Fibroblast of lung (primary cell): ENCODE results near the gene MRFAP1L1. TPM values are rescaled to one million over a fixed set of nuclear protein-coding genes. Genes with fewer than 3 reads are reported as not detected.

Source experiments
- DNase-seq, 2 donors: peaks; one replicate each; pipeline versions ENCODE4 v3.0.0 to v3.0.0-alpha.2; 2010; ENCODE audit warnings: low read depth in 2 of 2
- H2AFZ ChIP-seq: 2 replicates; pipeline ENCODE4 v1.5.1; 2012; ENCODE audit warnings: low read length, control low read depth, inconsistent platforms
- H3K27ac ChIP-seq: 2 replicates; pipeline ENCODE4 v1.5.1; 2011; ENCODE audit warnings: low read length, control low read depth; ENCODE audit not compliant: insufficient read depth
- H3K27me3 ChIP-seq: 2 replicates; pipeline ENCODE4 v1.5.1; 2011; ENCODE audit warnings: mild to moderate bottlenecking, low read length; ENCODE audit not compliant: control insufficient read depth, insufficient read depth
- H3K36me3 ChIP-seq: 2 replicates; pipeline ENCODE4 v1.5.1; 2011; ENCODE audit warnings: low read length; ENCODE audit not compliant: control insufficient read depth, insufficient read depth
- H3K4me1 ChIP-seq: 2 replicates; pipeline ENCODE4 v1.5.1; 2011; ENCODE audit warnings: low read length; ENCODE audit not compliant: control insufficient read depth, insufficient read depth; ENCODE audit errors: extremely low read depth
- H3K4me2 ChIP-seq: 2 replicates; pipeline ENCODE4 v1.5.1; 2011; ENCODE audit warnings: low read length, control low read depth; ENCODE audit not compliant: insufficient read depth; ENCODE audit errors: extremely low read depth
- H3K4me3 ChIP-seq, 4 experiments: fragments of 200-600 bp in 1 of 4; sonication (generic) in 1 of 4; replicated peaks in 1 of 4; 2 replicates each; pipeline ENCODE4 v1.5.1; 2011 to 2016; ENCODE audit warnings: low read length in 4 of 4, low read depth in 3 of 4, mild to moderate bottlenecking in 3 of 4, control low read depth in 2 of 4, inconsistent platforms in 1 of 4, mixed read lengths in 1 of 4; ENCODE audit not compliant: insufficient read depth in 1 of 4; ENCODE audit errors: control extremely low read depth in 1 of 4
- H3K79me2 ChIP-seq: 2 replicates; pipeline ENCODE4 v1.5.1; 2012; ENCODE audit warnings: mild to moderate bottlenecking, low read length, inconsistent platforms; ENCODE audit not compliant: control insufficient read depth, insufficient read depth
- H3K9ac ChIP-seq: 2 replicates; pipeline ENCODE4 v1.5.1; 2011; ENCODE audit warnings: mild to moderate bottlenecking, low read length, control low read depth; ENCODE audit not compliant: insufficient read depth
- H3K9me3 ChIP-seq: 2 replicates; pipeline ENCODE4 v1.5.1; 2012; ENCODE audit warnings: low read depth, low read length; ENCODE audit not compliant: control insufficient read depth, insufficient read depth
- H4K20me1 ChIP-seq: 2 replicates; pipeline ENCODE4 v1.5.1; 2011; ENCODE audit warnings: low read length; ENCODE audit not compliant: control insufficient read depth, insufficient read depth; ENCODE audit errors: extremely low read depth
- EZH2 ChIP-seq: IDR thresholded peaks from 2 replicates; pipeline ENCODE4 v1.5.1; 2012; ENCODE audit warnings: low read length, control low read depth, mild to moderate bottlenecking; ENCODE audit errors: missing control alignments
- polyA plus RNA-seq, 2 donors: library from polyadenylated mRNA; depleted of rRNA in 1 of 2; stranded (reverse) in 1 of 2; unstranded in 1 of 2; fragments of >200 nt; gene quantifications; 2 replicates each; pipeline ENCODE4 v1.2.1, GENCODE V29; 2011 to 2012; ENCODE audit warnings: missing spikeins in 1 of 2
- total RNA-seq: library from RNA; depleted of rRNA; stranded (reverse); fragments of >200 nt; gene quantifications from 2 replicates; pipeline ENCODE4 v1.2.1, GENCODE V29; 2014
- TF ChIP-seq, protein P1 (sequence below), 2 donors: IDR thresholded peaks in 1 of 2; conservative IDR thresholded peaks in 1 of 2; 1 replicate in 1 of 2; 2 replicates in 1 of 2; pipeline ENCODE4 v1.5.1; 2011 to 2012; ENCODE audit warnings: low read length in 2 of 2, control low read depth in 1 of 2, inconsistent platforms in 1 of 2, low read depth in 1 of 2, mild to moderate bottlenecking in 1 of 2

Gene MRFAP1L1
- total and polyA plus RNA-seq, 2 donors (not counting 1 experiment from before 2014, with no cell fraction given) = 41.6 to 77.4 TPM

GRCh38 chr4:6658209-6658595, 51.5 kb downstream of the MRFAP1L1 start:
- peaks cover 5% of the 10 kb centered on the region for H3K27me3 ChIP-seq
- H3K4me3 ChIP-seq = peak overlapping the region in 1 of 4 experiments; percentile 36
- no peaks in the 10 kb centered on the region for H3K9me3 ChIP-seq
- no peaks in the 10 kb centered on the region for H3K79me2 ChIP-seq
- no peak overlapping the region for H3K4me2 ChIP-seq
- peak in 1 of 2 donors; percentile 14 for DNase-seq
- no peaks in the 10 kb centered on the region for H4K20me1 ChIP-seq
- no peak overlapping the region for H3K9ac ChIP-seq
- TF ChIP-seq, protein P1, sequence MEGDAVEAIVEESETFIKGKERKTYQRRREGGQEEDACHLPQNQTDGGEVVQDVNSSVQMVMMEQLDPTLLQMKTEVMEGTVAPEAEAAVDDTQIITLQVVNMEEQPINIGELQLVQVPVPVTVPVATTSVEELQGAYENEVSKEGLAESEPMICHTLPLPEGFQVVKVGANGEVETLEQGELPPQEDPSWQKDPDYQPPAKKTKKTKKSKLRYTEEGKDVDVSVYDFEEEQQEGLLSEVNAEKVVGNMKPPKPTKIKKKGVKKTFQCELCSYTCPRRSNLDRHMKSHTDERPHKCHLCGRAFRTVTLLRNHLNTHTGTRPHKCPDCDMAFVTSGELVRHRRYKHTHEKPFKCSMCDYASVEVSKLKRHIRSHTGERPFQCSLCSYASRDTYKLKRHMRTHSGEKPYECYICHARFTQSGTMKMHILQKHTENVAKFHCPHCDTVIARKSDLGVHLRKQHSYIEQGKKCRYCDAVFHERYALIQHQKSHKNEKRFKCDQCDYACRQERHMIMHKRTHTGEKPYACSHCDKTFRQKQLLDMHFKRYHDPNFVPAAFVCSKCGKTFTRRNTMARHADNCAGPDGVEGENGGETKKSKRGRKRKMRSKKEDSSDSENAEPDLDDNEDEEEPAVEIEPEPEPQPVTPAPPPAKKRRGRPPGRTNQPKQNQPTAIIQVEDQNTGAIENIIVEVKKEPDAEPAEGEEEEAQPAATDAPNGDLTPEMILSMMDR (conservative IDR thresholded peaks at IDR 0.05 in 1 of 2, IDR thresholded peaks at IDR 0.05 in 1 of 2; ENCODE audit: low read depth in 1 of 2, low read length in 2 of 2) = no peak
- TF ChIP-seq EZH2 = no peak
- peak overlapping the region; percentile 24 for H2AFZ ChIP-seq
- H3K36me3 ChIP-seq = no peaks in the 10 kb centered on the region
- no peaks in the 10 kb centered on the region for H3K4me1 ChIP-seq
- H3K27ac ChIP-seq = no peak overlapping the region

Other genes with a start within 250 kb of the MRFAP1L1 start
- under 0.01 and 0.17 TPM in 2 replicates for gene PPP2R2C, start 237.3 kb downstream of the MRFAP1L1 start, total RNA-seq
- 0.10 and 0.17 TPM in 2 replicates for gene PPP2R2C, start 237.3 kb downstream of the MRFAP1L1 start, polyA plus RNA-seq
- 11.8 and 19.0 TPM in 2 replicates for gene MAN2B2, start 134.7 kb downstream of the MRFAP1L1 start, total RNA-seq
- 24.8 and 27.2 TPM in 2 replicates for gene MAN2B2, start 134.7 kb downstream of the MRFAP1L1 start, polyA plus RNA-seq
- gene MRFAP1, start 69.2 kb downstream of the MRFAP1L1 start, total RNA-seq = 92.2 and 99.1 TPM in 2 replicates
- 261 and 301 TPM in 2 replicates for gene MRFAP1, start 69.2 kb downstream of the MRFAP1L1 start, polyA plus RNA-seq
- gene S100P, start 16.0 kb downstream of the MRFAP1L1 start, total RNA-seq = not detected in 2 replicates
- not detected in 2 replicates for gene S100P, start 16.0 kb downstream of the MRFAP1L1 start, polyA plus RNA-seq
- 10.8 and 12.2 TPM in 2 replicates for gene BLOC1S4, start 6.3 kb upstream of the MRFAP1L1 start, total RNA-seq
- 12.3 and 13.5 TPM in 2 replicates for gene BLOC1S4, start 6.3 kb upstream of the MRFAP1L1 start, polyA plus RNA-seq
- 17.7 and 18.8 TPM in 2 replicates for gene KIAA0232, start 72.9 kb upstream of the MRFAP1L1 start, total RNA-seq
- gene KIAA0232, start 72.9 kb upstream of the MRFAP1L1 start, polyA plus RNA-seq = 12.3 and 18.0 TPM in 2 replicates
- gene TBC1D14, start 200.0 kb upstream of the MRFAP1L1 start, total RNA-seq = 37.7 and 38.5 TPM in 2 replicates
- 26.9 and 27.7 TPM in 2 replicates for gene TBC1D14, start 200.0 kb upstream of the MRFAP1L1 start, polyA plus RNA-seq